Activated T-helper 1 cell treated with Interleukin-2 at 50 U/mL for 16 hours (primary cell): ENCODE results near the gene ENOX1.

Source experiments
- DNase-seq: peaks from one replicate; pipeline ENCODE4 v3.0.0-alpha.2; 2020; ENCODE audit warnings: low read depth

ENOX1 gene

GRCh38 chr13:43387880-43388279 is 398.9 kb downstream of the ENOX1 start:
- DNase-seq, result no peak

- no peak for DNase-seq
Observed at GRCh38 chr13:43383498-43384165, 403.1 kb downstream of the ENOX1 start.

GRCh38 chr13:43379738-43380137 is 407.0 kb downstream of the ENOX1 start:
- DNase-seq, result no peak

GRCh38 chr13:43377973-43378372 is 408.8 kb downstream of the ENOX1 start:
- DNase-seq, result no peak

- DNase-seq, result no peak
Observed at GRCh38 chr13:43377149-43377548, 409.6 kb downstream of the ENOX1 start.

- DNase-seq, result no peak
Observed at GRCh38 chr13:43376596-43376995, 410.2 kb downstream of the ENOX1 start.

GRCh38 chr13:43375797-43376465 is 410.8 kb downstream of the ENOX1 start:
- no peak for DNase-seq

GRCh38 chr13:43374621-43375020 is 412.2 kb downstream of the ENOX1 start:
- DNase-seq, result no peak

GRCh38 chr13:43373400-43373799 is 413.4 kb downstream of the ENOX1 start:
- no peak for DNase-seq

- DNase-seq, result no peak
Observed at GRCh38 chr13:43370842-43371241, 415.9 kb downstream of the ENOX1 start.

- no peak for DNase-seq
Observed at GRCh38 chr13:43369319-43369718, 417.5 kb downstream of the ENOX1 start.

- no peak for DNase-seq
Observed at GRCh38 chr13:43368003-43368402, 418.8 kb downstream of the ENOX1 start.

GRCh38 chr13:43365039-43365344 is 421.8 kb downstream of the ENOX1 start:
- DNase-seq, result no peak

GRCh38 chr13:43364210-43365038 is 422.3 kb downstream of the ENOX1 start:
- no peak for DNase-seq

- DNase-seq, result no peak
Observed at GRCh38 chr13:43363156-43363953, 423.4 kb downstream of the ENOX1 start.

GRCh38 chr13:43362556-43362955 is 424.2 kb downstream of the ENOX1 start:
- no peak for DNase-seq

GRCh38 chr13:43360892-43361610 is 425.7 kb downstream of the ENOX1 start:
- no peak for DNase-seq

GRCh38 chr13:43360171-43360570 is 426.6 kb downstream of the ENOX1 start:
- no peak for DNase-seq

GRCh38 chr13:43359536-43359935 is 427.2 kb downstream of the ENOX1 start:
- DNase-seq, result no peak

- no peak for DNase-seq
Observed at GRCh38 chr13:43357564-43357963, 429.2 kb downstream of the ENOX1 start.

- DNase-seq, result no peak
Observed at GRCh38 chr13:43356567-43356966, 430.2 kb downstream of the ENOX1 start.

- DNase-seq, result no peak
Observed at GRCh38 chr13:43355774-43356173, 431.0 kb downstream of the ENOX1 start.
